Neural progenitor cell (in vitro differentiated cells): ENCODE measurements around the gene IKBKG. TPM values are rescaled to one million over a fixed set of nuclear protein-coding genes. Genes with fewer than 3 reads are reported as not detected.
A peak's percentile ranks its signal among the peaks of the same experiment; 100 is the strongest.

ENCODE experiments used
- DNase-seq: peaks from one replicate; pipeline ENCODE4 v3.0.0-alpha.2; 2016; ENCODE audit warnings: low spot score
- H2AFZ ChIP-seq: fragments of 200-600 bp; sonication (generic); replicated peaks from 2 replicates; pipeline ENCODE4 v1.6.1; 2016; ENCODE audit warnings: antibody characterized with exemption
- H3F3A ChIP-seq: fragments of 200-600 bp; sonication (generic); 2 replicates; pipeline ENCODE4 v1.6.1; 2016; ENCODE audit warnings: antibody characterized with exemption, low read depth
- H3K27ac ChIP-seq: fragments of 200-600 bp; sonication (generic); 2 replicates; pipeline ENCODE4 v1.5.1; 2016; ENCODE audit warnings: mild to moderate bottlenecking
- H3K27me3 ChIP-seq: fragments of 200-600 bp; sonication (generic); 2 replicates; pipeline ENCODE4 v1.6.1; 2016; ENCODE audit warnings: mild to moderate bottlenecking, moderate library complexity
- H3K36me3 ChIP-seq: fragments of 200-600 bp; sonication (generic); 2 replicates; pipeline ENCODE4 v1.5.1; 2016
- H3K4me1 ChIP-seq: fragments of 200-600 bp; sonication (generic); 2 replicates; pipeline ENCODE4 v1.6.1; 2016; ENCODE audit warnings: mixed run types
- H3K4me2 ChIP-seq: fragments of 200-600 bp; sonication (generic); 2 replicates; pipeline ENCODE4 v1.6.1; 2016
- H3K4me3 ChIP-seq: fragments of 200-600 bp; sonication (generic); 2 replicates; pipeline ENCODE4 v1.5.1; 2016
- H3K79me2 ChIP-seq: fragments of 200-600 bp; sonication (generic); 2 replicates; pipeline ENCODE4 v1.6.1; 2016; ENCODE audit warnings: low read depth
- H3K9ac ChIP-seq: fragments of 200-600 bp; sonication (generic); 2 replicates; pipeline ENCODE4 v1.6.1; 2016
- H3K9me3 ChIP-seq: fragments of 200-600 bp; sonication (generic); 2 replicates; pipeline ENCODE4 v1.5.1; 2016; ENCODE audit warnings: low read depth
- H4K20me1 ChIP-seq: fragments of 200-600 bp; sonication (generic); 2 replicates; pipeline ENCODE4 v1.6.1; 2016; ENCODE audit warnings: low read depth
- H3K27ac Mint-ChIP-seq: 3 replicates; pipeline ENCODE4 v1.8.0; 2021; ENCODE audit warnings: mixed read lengths
- H3K27me3 Mint-ChIP-seq: 2 replicates; pipeline ENCODE4 v1.8.0; 2022; ENCODE audit warnings: low read depth, mild to moderate bottlenecking, inconsistent platforms, moderate library complexity, mixed read lengths; ENCODE audit not compliant: insufficient read depth
- H3K36me3 Mint-ChIP-seq: 3 replicates; pipeline ENCODE4 v1.8.0; 2021; ENCODE audit warnings: mixed read lengths
- H3K4me1 Mint-ChIP-seq: 3 replicates; pipeline ENCODE4 v1.8.0; 2021; ENCODE audit warnings: mixed read lengths
- H3K4me3 Mint-ChIP-seq: 3 replicates; pipeline ENCODE4 v1.8.0; 2021; ENCODE audit warnings: mild to moderate bottlenecking, moderate library complexity, mixed read lengths
- H3K9me3 Mint-ChIP-seq: 3 replicates; pipeline ENCODE4 v1.8.0; 2020; ENCODE audit warnings: mixed read lengths
- CTCF ChIP-seq: fragments of 200-600 bp; sonication (generic); IDR thresholded peaks from 2 replicates; pipeline ENCODE4 v1.5.1; 2017; ENCODE audit warnings: antibody characterized with exemption, mild to moderate bottlenecking
- EZH2 ChIP-seq: fragments of 200-600 bp; sonication (generic); IDR thresholded peaks from 2 replicates; pipeline ENCODE4 v1.6.1; 2017; ENCODE audit warnings: antibody characterized with exemption, mild to moderate bottlenecking, moderate library complexity
- EZH2phosphoT487 ChIP-seq: fragments of 200-600 bp; sonication (generic); IDR thresholded peaks from 2 replicates; pipeline ENCODE4 v1.6.1; 2017; ENCODE audit warnings: antibody characterized with exemption
- total RNA-seq: library from RNA; depleted of rRNA; stranded (reverse); fragments of >200 nt; gene quantifications from 2 replicates; pipeline ENCODE4 v1.2.3, GENCODE V29; 2015; ENCODE audit warnings: low replicate concordance

IKBKG gene
- total RNA-seq, 1 donor from 2014 or later: 13.2 TPM

GRCh38 chrX:154542723-154543424 is 4.5 kb upstream of the IKBKG start:
- peaks cover 5% of the 10 kb centered on the region for H3K27me3 Mint-ChIP-seq
- H3K4me3 Mint-ChIP-seq: peak overlapping the region; percentile 15
- H3K9me3 ChIP-seq: no peaks in the 10 kb centered on the region
- no peaks in the 10 kb centered on the region for H3K36me3 ChIP-seq
- H3K4me1 ChIP-seq: no peaks in the 10 kb centered on the region
- H3K36me3 Mint-ChIP-seq: peaks cover 7% of the 10 kb centered on the region
- no peak overlapping the region for H3K4me3 ChIP-seq
- H3K4me2 ChIP-seq: no peak overlapping the region
- peaks cover 21% of the 10 kb centered on the region for H3K9me3 Mint-ChIP-seq
- H3F3A ChIP-seq: no peaks in the 10 kb centered on the region
- no peak for DNase-seq
- peaks cover 8% of the 10 kb centered on the region for H3K4me1 Mint-ChIP-seq
- no peak overlapping the region for H3K27ac Mint-ChIP-seq
- no peaks in the 10 kb centered on the region for H4K20me1 ChIP-seq
- H3K27me3 ChIP-seq: no peaks in the 10 kb centered on the region
- H3K79me2 ChIP-seq: peaks cover 10% of the 10 kb centered on the region
- no peak for TF ChIP-seq EZH2
- TF ChIP-seq CTCF: no peak
- no peak for TF ChIP-seq EZH2phosphoT487
- no peak overlapping the region for H3K9ac ChIP-seq
- H2AFZ ChIP-seq: no peak overlapping the region
- no peak overlapping the region for H3K27ac ChIP-seq

- H3K4me2 ChIP-seq: peak overlapping the region; percentile 83
- no peaks in the 10 kb centered on the region for H3K9me3 ChIP-seq
- Mint-ChIP-seq H3K4me1 (peaks cover 12% of the 10 kb centered on the region), H3K36me3 (peaks cover 7% of the 10 kb centered on the region), H3K27ac (no peak overlapping the region), H3K9me3 (peaks cover 23% of the 10 kb centered on the region), H3K27me3 (peaks cover 7% of the 10 kb centered on the region), H3K4me3 (peak overlapping the region; percentile 85)
- H3K4me1 ChIP-seq: no peaks in the 10 kb centered on the region
- H3K79me2 ChIP-seq: peaks cover 34% of the 10 kb centered on the region
- H3F3A ChIP-seq: no peaks in the 10 kb centered on the region
- no peaks in the 10 kb centered on the region for H4K20me1 ChIP-seq
- TF ChIP-seq EZH2phosphoT487 (no peak), CTCF (no peak), EZH2 (no peak)
- no peak overlapping the region for H3K27ac ChIP-seq
- H3K9ac ChIP-seq: no peak overlapping the region
- DNase-seq: no peak
- H3K27me3 ChIP-seq: no peaks in the 10 kb centered on the region
- peak overlapping the region; percentile 68 for H3K4me3 ChIP-seq
- H2AFZ ChIP-seq: no peak overlapping the region
- H3K36me3 ChIP-seq: no peaks in the 10 kb centered on the region
Measured at GRCh38 chrX:154545673-154546274, 1.6 kb upstream of the IKBKG start.

- Mint-ChIP-seq H3K9me3 (peaks cover 25% of the 10 kb centered on the region), H3K4me3 (peak within 1 kb of the TSS; percentile 91), H3K4me1 (peaks cover 12% of the 10 kb centered on the region), H3K27ac (no peak within 1 kb of the TSS), H3K27me3 (peaks cover 7% of the 10 kb centered on the region), H3K36me3 (peaks cover 7% of the 10 kb centered on the region)
- Histone ChIP-seq H2AFZ (no peak within 1 kb of the TSS), H3K9ac (peak within 1 kb of the TSS; percentile 66), H3K27me3 (no peaks in the 10 kb centered on the region), H3K4me3 (peak within 1 kb of the TSS; percentile 68), H3K9me3 (no peaks in the 10 kb centered on the region), H3K36me3 (no peaks in the 10 kb centered on the region), H4K20me1 (no peaks in the 10 kb centered on the region), H3K4me2 (peak within 1 kb of the TSS; percentile 83), H3F3A (no peaks in the 10 kb centered on the region), H3K4me1 (no peaks in the 10 kb centered on the region), H3K79me2 (peaks cover 34% of the 10 kb centered on the region), H3K27ac (peak within 1 kb of the TSS; percentile 90)
- TF ChIP-seq EZH2 (no peak), CTCF (no peak), EZH2phosphoT487 (no peak)
- peak; percentile 87 for DNase-seq
Measured at GRCh38 chrX:154546354-154547244, 821 bp upstream of the IKBKG start, which contains the start of gene G6PD. TSS of gene G6PD (minus strand) at chrX:154546846. CDS start at chrX:154546155, 691 bp downstream.
